GM23338 (cell line): ENCODE results near the gene ZNF518B. TPM values are rescaled to one million over a fixed set of nuclear protein-coding genes. Genes with fewer than 3 reads are reported as not detected.

Experiments used
- ATAC-seq: fragments of 200-7000 bp; cut with Tn5 transposase; 3 replicates; pipeline ENCODE4 v1.9.1; 2020
- DNase-seq: peaks from one replicate; pipeline ENCODE4 v3.0.0-alpha.2; 2015; ENCODE audit warnings: low spot score
- H2AFZ ChIP-seq: fragments of 200-600 bp; sonication (generic); 2 replicates; pipeline ENCODE4 v1.8.0; 2016; ENCODE audit warnings: antibody characterized with exemption, mild to moderate bottlenecking, moderate library complexity
- H3F3A ChIP-seq: fragments of 200-600 bp; sonication (generic); replicated peaks from 2 replicates; pipeline ENCODE4 v1.8.0; 2017; ENCODE audit warnings: antibody characterized with exemption, mixed run types, low read depth
- H3K27ac ChIP-seq: fragments of 200-600 bp; sonication (generic); 2 replicates; pipeline ENCODE4 v1.6.1; 2016; ENCODE audit warnings: low read depth
- H3K27me3 ChIP-seq: fragments of 200-600 bp; sonication (generic); 2 replicates; pipeline ENCODE4 v1.8.0; 2016; ENCODE audit warnings: mild to moderate bottlenecking, mixed run types, moderate library complexity; ENCODE audit not compliant: insufficient read depth
- H3K36me3 ChIP-seq: fragments of 200-600 bp; sonication (generic); 2 replicates; pipeline ENCODE4 v1.8.0; 2016; ENCODE audit warnings: mild to moderate bottlenecking; ENCODE audit not compliant: insufficient read depth
- H3K4me1 ChIP-seq: fragments of 200-600 bp; sonication (generic); 2 replicates; pipeline ENCODE4 v1.8.0; 2016; ENCODE audit warnings: mild to moderate bottlenecking, moderate library complexity; ENCODE audit not compliant: insufficient read depth
- H3K4me2 ChIP-seq: fragments of 200-600 bp; sonication (generic); 2 replicates; pipeline ENCODE4 v1.7.1; 2017; ENCODE audit warnings: mixed run types
- H3K4me3 ChIP-seq: fragments of 200-600 bp; sonication (generic); 2 replicates; pipeline ENCODE4 v1.6.1; 2016; ENCODE audit warnings: mixed run types
- H3K79me2 ChIP-seq: fragments of 200-600 bp; sonication (generic); replicated peaks from 2 replicates; pipeline ENCODE4 v1.8.0; 2017; ENCODE audit warnings: mild to moderate bottlenecking; ENCODE audit not compliant: insufficient read depth
- H3K9me2 ChIP-seq: fragments of 200-600 bp; sonication (generic); 2 replicates; pipeline ENCODE4 v1.8.0; 2017; ENCODE audit not compliant: insufficient read depth
- H4K20me1 ChIP-seq: fragments of 200-600 bp; sonication (generic); replicated peaks from 2 replicates; pipeline ENCODE4 v1.8.0; 2017; ENCODE audit warnings: mild to moderate bottlenecking; ENCODE audit not compliant: insufficient read depth
- H3K27ac Mint-ChIP-seq: 2 replicates; pipeline ENCODE4 v1.8.0; 2020; ENCODE audit warnings: inconsistent platforms, mild to moderate bottlenecking, moderate library complexity, mixed read lengths
- H3K27me3 Mint-ChIP-seq: 3 replicates; pipeline ENCODE4 v1.8.0; 2022; ENCODE audit warnings: low read depth, mild to moderate bottlenecking, moderate library complexity, mixed read lengths, inconsistent platforms; ENCODE audit not compliant: insufficient read depth, poor library complexity
- H3K36me3 Mint-ChIP-seq: 3 replicates; pipeline ENCODE4 v1.8.0; 2021; ENCODE audit warnings: low read depth, mild to moderate bottlenecking, inconsistent platforms, moderate library complexity, mixed read lengths
- H3K4me1 Mint-ChIP-seq: 3 replicates; pipeline ENCODE4 v1.8.0; 2020; ENCODE audit warnings: mild to moderate bottlenecking, inconsistent platforms, mixed read lengths
- H3K4me3 Mint-ChIP-seq: 3 replicates; pipeline ENCODE4 v1.8.0; 2021; ENCODE audit warnings: moderate library complexity, mild to moderate bottlenecking, inconsistent platforms, mixed read lengths
- H3K9me3 Mint-ChIP-seq: 3 replicates; pipeline ENCODE4 v1.8.0; 2020; ENCODE audit warnings: moderate library complexity, mild to moderate bottlenecking, inconsistent platforms, mixed read lengths
- CREB1 ChIP-seq: fragments of 250-450 bp; sonication (Bioruptor Pico); IDR thresholded peaks from 2 replicates; pipeline ENCODE4 v1.5.0; 2020; ENCODE audit warnings: low read depth, mild to moderate bottlenecking, moderate library complexity
- EZH2 ChIP-seq: fragments of 200-600 bp; sonication (generic); IDR thresholded peaks from one replicate; pipeline ENCODE4 v1.8.0; 2017; ENCODE audit warnings: antibody characterized with exemption, mild to moderate bottlenecking, low read depth; ENCODE audit not compliant: unreplicated experiment
- EZH2phosphoT487 ChIP-seq: fragments of 200-600 bp; sonication (generic); IDR thresholded peaks from one replicate; pipeline ENCODE4 v1.8.1; 2018; ENCODE audit warnings: antibody characterized with exemption; ENCODE audit not compliant: unreplicated experiment
- JUNB ChIP-seq: IDR thresholded peaks from one replicate; pipeline ENCODE4 v1.6.1; 2016; ENCODE audit warnings: antibody characterized with exemption; ENCODE audit not compliant: unreplicated experiment
- NANOG ChIP-seq: IDR thresholded peaks from 2 replicates; pipeline ENCODE4 v1.6.1; 2016; ENCODE audit warnings: antibody characterized with exemption, borderline replicate concordance
- POLR2AphosphoS5 ChIP-seq: IDR thresholded peaks from 2 replicates; pipeline ENCODE4 v1.6.1; 2016; ENCODE audit warnings: antibody characterized with exemption, low read depth
- STAT1 ChIP-seq: IDR thresholded peaks from one replicate; pipeline ENCODE4 v1.6.1; 2016; ENCODE audit warnings: antibody characterized with exemption; ENCODE audit not compliant: unreplicated experiment
- ZNF331 ChIP-seq: fragments of 250-450 bp; sonication (Bioruptor Pico); IDR thresholded peaks from 2 replicates; pipeline ENCODE4 v1.5.0; 2020; ENCODE audit warnings: low read depth, mild to moderate bottlenecking, moderate library complexity
- ZNF462 ChIP-seq: fragments of 250-450 bp; sonication (Bioruptor Pico); IDR thresholded peaks from 2 replicates; pipeline ENCODE4 v1.5.0; 2020; ENCODE audit warnings: mild to moderate bottlenecking, moderate library complexity
- polyA plus RNA-seq: library from polyadenylated mRNA; unstranded; fragments of >200 nt; fragmentation: Nextera tagmentation; extraction: Ambion mirVana; gene quantifications from 2 replicates; pipeline ENCODE4 v1.2.1, GENCODE V29; 2016
- total RNA-seq: library from RNA; depleted of rRNA; stranded (reverse); fragments of >200 nt; shearing (Covaris generic); gene quantifications from 2 replicates; pipeline ENCODE4 v1.2.3, GENCODE V29; 2014
- TF ChIP-seq, protein P1 (sequence below), 2 experiments: fragments of 200-600 bp in 1 of 2; sonication (generic) in 1 of 2; conservative IDR thresholded peaks; 2 replicates each; pipeline versions ENCODE4 v1.5.1 to v1.6.1; 2016 to 2017; ENCODE audit warnings: antibody characterized with exemption in 2 of 2, low read depth in 2 of 2, mild to moderate bottlenecking in 2 of 2, moderate library complexity in 1 of 2

ZNF518B gene
- total and polyA plus RNA-seq, 2 experiments from 2014 or later, result 2.9 to 10.8 TPM

- H3K36me3 ChIP-seq, result no peaks in the 10 kb centered on the region
- no peak overlapping the region for H3K4me2 ChIP-seq
- no peaks in the 10 kb centered on the region; the same call in 2 of the 3 replicates for H3K9me3 Mint-ChIP-seq
- H3K9me2 ChIP-seq, result no peaks in the 10 kb centered on the region
- H3K4me1 Mint-ChIP-seq, result peaks cover 28% of the 10 kb centered on the region
- peaks cover 23% of the 10 kb centered on the region for H3K27me3 Mint-ChIP-seq
- DNase-seq (no peak), ATAC-seq (no peak)
- H3K79me2 ChIP-seq, result no peaks in the 10 kb centered on the region
- H3K4me3 ChIP-seq, result no peak overlapping the region
- H3F3A ChIP-seq, result peaks cover 5% of the 10 kb centered on the region
- H3K27ac ChIP-seq, result no peak overlapping the region
- H3K36me3 Mint-ChIP-seq, result no peaks in the 10 kb centered on the region
- H3K4me1 ChIP-seq, result peaks cover 11% of the 10 kb centered on the region
- H3K27ac Mint-ChIP-seq, result no peak overlapping the region
- no peak overlapping the region for H3K4me3 Mint-ChIP-seq
- no peak for TF ChIP-seq EZH2
- TF ChIP-seq ZNF331 (CRISPR knock-in tag), result no peak
- no peak for TF ChIP-seq STAT1
- TF ChIP-seq POLR2AphosphoS5, result no peak
- TF ChIP-seq, protein P1, sequence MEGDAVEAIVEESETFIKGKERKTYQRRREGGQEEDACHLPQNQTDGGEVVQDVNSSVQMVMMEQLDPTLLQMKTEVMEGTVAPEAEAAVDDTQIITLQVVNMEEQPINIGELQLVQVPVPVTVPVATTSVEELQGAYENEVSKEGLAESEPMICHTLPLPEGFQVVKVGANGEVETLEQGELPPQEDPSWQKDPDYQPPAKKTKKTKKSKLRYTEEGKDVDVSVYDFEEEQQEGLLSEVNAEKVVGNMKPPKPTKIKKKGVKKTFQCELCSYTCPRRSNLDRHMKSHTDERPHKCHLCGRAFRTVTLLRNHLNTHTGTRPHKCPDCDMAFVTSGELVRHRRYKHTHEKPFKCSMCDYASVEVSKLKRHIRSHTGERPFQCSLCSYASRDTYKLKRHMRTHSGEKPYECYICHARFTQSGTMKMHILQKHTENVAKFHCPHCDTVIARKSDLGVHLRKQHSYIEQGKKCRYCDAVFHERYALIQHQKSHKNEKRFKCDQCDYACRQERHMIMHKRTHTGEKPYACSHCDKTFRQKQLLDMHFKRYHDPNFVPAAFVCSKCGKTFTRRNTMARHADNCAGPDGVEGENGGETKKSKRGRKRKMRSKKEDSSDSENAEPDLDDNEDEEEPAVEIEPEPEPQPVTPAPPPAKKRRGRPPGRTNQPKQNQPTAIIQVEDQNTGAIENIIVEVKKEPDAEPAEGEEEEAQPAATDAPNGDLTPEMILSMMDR (conservative IDR thresholded peaks at IDR 0.05; ENCODE audit: low read depth in 2 of 2), result no peak
- TF ChIP-seq JUNB, result no peak
- no peak for TF ChIP-seq CREB1 (CRISPR knock-in tag)
- no peak for TF ChIP-seq NANOG
- TF ChIP-seq ZNF462, result no peak
- TF ChIP-seq EZH2phosphoT487, result no peak
- peaks cover 20% of the 10 kb centered on the region for H3K27me3 ChIP-seq
- H4K20me1 ChIP-seq, result no peaks in the 10 kb centered on the region
- no peak overlapping the region for H2AFZ ChIP-seq
Measured at GRCh38 chr4:10490996-10491395, 33.8 kb upstream of the ZNF518B start.
